OCI-LY3 (cell line): ENCODE results near the gene ASGR2.

ENCODE experiments used
- H2AFZ ChIP-seq: fragments of 200-600, 300-600 bp; shearing (Covaris generic); 2 replicates; pipeline ENCODE4 v1.6.0; 2014; ENCODE audit warnings: antibody characterized with exemption, low read depth, low read length
- H3K27ac ChIP-seq: fragments of 200-600, 300-600 bp; sonication (generic); 2 replicates; pipeline ENCODE4 v1.5.1; 2014; ENCODE audit warnings: mild to moderate bottlenecking, low read length, moderate library complexity, mixed read lengths
- H3K27me3 ChIP-seq: fragments of 200-600, 300-600 bp; sonication (generic); 2 replicates; pipeline ENCODE4 v1.6.1; 2014; ENCODE audit warnings: low read depth, low read length, mixed read lengths
- H3K36me3 ChIP-seq: fragments of 200-600, 300-600 bp; sonication (generic); replicated peaks from 2 replicates; pipeline ENCODE3; 2014; ENCODE audit warnings: low read depth, low read length, mixed read lengths
- H3K4me1 ChIP-seq: fragments of 300-600, 200-600 bp; sonication (generic); 2 replicates; pipeline ENCODE4 v1.6.1; 2014; ENCODE audit warnings: low read length, mixed read lengths
- H3K4me2 ChIP-seq: fragments of 200-600, 300-600 bp; sonication (generic); 2 replicates; pipeline ENCODE4 v1.6.1; 2014; ENCODE audit warnings: low read length, mixed read lengths
- H3K4me3 ChIP-seq: fragments of 300-600, 200-600 bp; sonication (generic); 2 replicates; pipeline ENCODE4 v1.5.1; 2014; ENCODE audit warnings: antibody characterized with exemption, mild to moderate bottlenecking, low read length, moderate library complexity
- H3K79me2 ChIP-seq: fragments of 300-600, 200-600 bp; shearing (Covaris generic); 2 replicates; pipeline ENCODE4 v1.6.1; 2014; ENCODE audit warnings: mild to moderate bottlenecking, low read length, mixed read lengths
- H3K9ac ChIP-seq: fragments of 300-600, 200-600 bp; shearing (Covaris generic); 2 replicates; pipeline ENCODE4 v1.6.0; 2014; ENCODE audit warnings: mild to moderate bottlenecking, low read length, moderate library complexity
- H3K9me3 ChIP-seq: fragments of 200-600, 300-600 bp; shearing (Covaris generic); 2 replicates; pipeline ENCODE4 v1.6.1; 2014; ENCODE audit warnings: low read length, mixed read lengths; ENCODE audit not compliant: insufficient read depth
- H4K20me1 ChIP-seq: fragments of 200-600, 300-600 bp; sonication (generic); 2 replicates; pipeline ENCODE4 v1.6.1; 2016; ENCODE audit warnings: low read length, mixed read lengths; ENCODE audit not compliant: insufficient read depth
- CTCF ChIP-seq: fragments of 200-600, 300-600 bp; sonication (generic); IDR thresholded peaks from 2 replicates; pipeline ENCODE4 v1.5.1; 2014; ENCODE audit warnings: antibody characterized with exemption, low read length, low read depth
- EZH2phosphoT487 ChIP-seq: fragments of 200-600 bp; shearing (Covaris generic); IDR thresholded peaks from 2 replicates; pipeline ENCODE4 v1.6.1; 2018; ENCODE audit warnings: antibody characterized with exemption, mixed run types, low read depth

ASGR2 gene

GRCh38 chr17:7146115-7146514, 31.5 kb upstream of the ASGR2 start:
- H3K4me1 ChIP-seq = no peaks in the 10 kb centered on the region
- H3K4me3 ChIP-seq = no peak overlapping the region
- no peaks in the 10 kb centered on the region for H3K9me3 ChIP-seq
- TF ChIP-seq EZH2phosphoT487 (no peak), CTCF (no peak)
- no peak overlapping the region for H3K27ac ChIP-seq
- H3K79me2 ChIP-seq = no peaks in the 10 kb centered on the region
- H4K20me1 ChIP-seq = no peaks in the 10 kb centered on the region
- no peak overlapping the region for H3K4me2 ChIP-seq
- H2AFZ ChIP-seq = no peak overlapping the region
- H3K27me3 ChIP-seq = no peaks in the 10 kb centered on the region
- no peaks in the 10 kb centered on the region for H3K36me3 ChIP-seq
- H3K9ac ChIP-seq = no peak overlapping the region

- H3K9ac ChIP-seq = no peak overlapping the region
- no peaks in the 10 kb centered on the region for H3K27me3 ChIP-seq
- no peaks in the 10 kb centered on the region for H3K79me2 ChIP-seq
- no peaks in the 10 kb centered on the region for H3K4me1 ChIP-seq
- TF ChIP-seq CTCF (no peak), EZH2phosphoT487 (no peak)
- H4K20me1 ChIP-seq = no peaks in the 10 kb centered on the region
- no peak overlapping the region for H3K4me2 ChIP-seq
- no peak overlapping the region for H3K4me3 ChIP-seq
- no peak overlapping the region for H3K27ac ChIP-seq
- no peaks in the 10 kb centered on the region for H3K9me3 ChIP-seq
- H3K36me3 ChIP-seq = no peaks in the 10 kb centered on the region
- no peak overlapping the region for H2AFZ ChIP-seq
These were observed 29.6 kb upstream of the ASGR2 start for GRCh38 chr17:7144213-7144612.

GRCh38 chr17:7141824-7142223, 27.2 kb upstream of the ASGR2 start:
- peaks cover 5% of the 10 kb centered on the region; the same call in 1 of the 2 replicates for H3K27me3 ChIP-seq
- no peak for TF ChIP-seq CTCF
- no peak for TF ChIP-seq EZH2phosphoT487
- H3K36me3 ChIP-seq = no peaks in the 10 kb centered on the region
- no peaks in the 10 kb centered on the region for H4K20me1 ChIP-seq
- H3K4me3 ChIP-seq = no peak overlapping the region
- H2AFZ ChIP-seq = no peak overlapping the region
- H3K4me1 ChIP-seq = no peaks in the 10 kb centered on the region
- no peaks in the 10 kb centered on the region for H3K9me3 ChIP-seq
- H3K9ac ChIP-seq = no peak overlapping the region
- no peak overlapping the region for H3K27ac ChIP-seq
- no peak overlapping the region for H3K4me2 ChIP-seq
- H3K79me2 ChIP-seq = no peaks in the 10 kb centered on the region

- H3K36me3 ChIP-seq = no peaks in the 10 kb centered on the region
- H3K79me2 ChIP-seq = no peaks in the 10 kb centered on the region
- H3K9me3 ChIP-seq = no peaks in the 10 kb centered on the region
- H4K20me1 ChIP-seq = no peaks in the 10 kb centered on the region
- no peak overlapping the region for H3K9ac ChIP-seq
- H3K27ac ChIP-seq = no peak overlapping the region
- no peaks in the 10 kb centered on the region for H3K4me1 ChIP-seq
- TF ChIP-seq CTCF (no peak), EZH2phosphoT487 (no peak)
- H3K4me2 ChIP-seq = no peak overlapping the region
- H3K4me3 ChIP-seq = no peak overlapping the region
- no peak overlapping the region; the same call in 1 of the 2 replicates for H2AFZ ChIP-seq
- peaks cover 5% of the 10 kb centered on the region; the same call in 1 of the 2 replicates for H3K27me3 ChIP-seq
These were observed 24.8 kb upstream of the ASGR2 start for GRCh38 chr17:7139400-7139799.
